T-helper 1 cell treated with Interleukin-12 subunit alpha and Interleukin-12 subunit beta and Interleukin-4 antibody, amounts not matched to agents 30 μg/mL and 1 μg/mL, for 36 hours (primary cell): ENCODE results near the gene HTATIP2.
"Not testable (repeated sequence)": the region's sequence is repeated elsewhere in the genome, so short reads cannot be mapped to it uniquely, and the experiment has no call there.

Source experiments
- H3K27ac Mint-ChIP-seq: one replicate; pipeline ENCODE4 v1.8.0; 2021; ENCODE audit warnings: mild to moderate bottlenecking, mixed read lengths
- H3K27me3 Mint-ChIP-seq: one replicate; pipeline ENCODE4 v1.8.0; 2021; ENCODE audit warnings: low read depth, mixed read lengths
- H3K36me3 Mint-ChIP-seq: one replicate; pipeline ENCODE4 v1.8.0; 2021; ENCODE audit warnings: low read depth, mixed read lengths
- H3K4me1 Mint-ChIP-seq: one replicate; pipeline ENCODE4 v1.8.0; 2021; ENCODE audit warnings: low read depth, mixed read lengths
- H3K4me3 Mint-ChIP-seq: one replicate; pipeline ENCODE4 v1.8.0; 2021; ENCODE audit warnings: mild to moderate bottlenecking, moderate library complexity, mixed read lengths
- H3K9me3 Mint-ChIP-seq: one replicate; pipeline ENCODE4 v1.8.0; 2021; ENCODE audit warnings: mixed read lengths

The HTATIP2 gene

GRCh38 chr11:20362481-20362880, 1.0 kb upstream of the HTATIP2 start:
- Mint-ChIP-seq H3K4me1 (peaks cover 50% of the 10 kb centered on the region), H3K27me3 (no peaks in the 10 kb centered on the region), H3K27ac (peak overlapping the region; percentile 93), H3K9me3 (peaks cover 3% of the 10 kb centered on the region), H3K36me3 (peaks cover 12% of the 10 kb centered on the region), H3K4me3 (peak overlapping the region; percentile 82)

- Mint-ChIP-seq H3K27me3 (no peaks in the 10 kb centered on the region), H3K36me3 (peaks cover 15% of the 10 kb centered on the region), H3K4me1 (peaks cover 53% of the 10 kb centered on the region), H3K9me3 (peaks cover 3% of the 10 kb centered on the region), H3K4me3 (peak overlapping the region; percentile 82), H3K27ac (peak overlapping the region; percentile 93)
Measured at GRCh38 chr11:20363149-20363499, 390 bp upstream of the HTATIP2 start.

- Mint-ChIP-seq H3K4me3 (peak overlapping the region; percentile 83), H3K27ac (peak overlapping the region; percentile 82), H3K9me3 (peaks cover 3% of the 10 kb centered on the region), H3K36me3 (peaks cover 24% of the 10 kb centered on the region), H3K27me3 (no peaks in the 10 kb centered on the region), H3K4me1 (peaks cover 60% of the 10 kb centered on the region)
Measured at GRCh38 chr11:20364341-20364792, 853 bp downstream of the HTATIP2 start.

GRCh38 chr11:20365465-20365864, 2.0 kb downstream of the HTATIP2 start:
- H3K9me3 Mint-ChIP-seq, H3K27ac Mint-ChIP-seq, H3K27me3 Mint-ChIP-seq: not testable (repeated sequence)
- H3K4me1 Mint-ChIP-seq: peaks cover 54% of the 10 kb centered on the region
- H3K4me3 Mint-ChIP-seq: peak overlapping the region; percentile 57
- peaks cover 28% of the 10 kb centered on the region for H3K36me3 Mint-ChIP-seq

- peaks cover 45% of the 10 kb centered on the region for H3K4me1 Mint-ChIP-seq
- peak overlapping the region; percentile 56 for H3K27ac Mint-ChIP-seq
- H3K36me3 Mint-ChIP-seq: peaks cover 32% of the 10 kb centered on the region
- no peaks in the 10 kb centered on the region for H3K27me3 Mint-ChIP-seq
- no peaks in the 10 kb centered on the region for H3K9me3 Mint-ChIP-seq
- peak overlapping the region; percentile 58 for H3K4me3 Mint-ChIP-seq
Measured at GRCh38 chr11:20367313-20367948, 3.9 kb downstream of the HTATIP2 start.

- peaks cover 36% of the 10 kb centered on the region for H3K36me3 Mint-ChIP-seq
- no peak overlapping the region for H3K27ac Mint-ChIP-seq
- H3K9me3 Mint-ChIP-seq: no peaks in the 10 kb centered on the region
Measured at GRCh38 chr11:20368438-20368837, 4.9 kb downstream of the HTATIP2 start.

GRCh38 chr11:20369826-20370225, 6.3 kb downstream of the HTATIP2 start:
- Mint-ChIP-seq H3K4me3 (no peak overlapping the region), H3K36me3 (peaks cover 39% of the 10 kb centered on the region), H3K4me1 (peaks cover 33% of the 10 kb centered on the region), H3K27me3 (no peaks in the 10 kb centered on the region), H3K9me3 (no peaks in the 10 kb centered on the region), H3K27ac (no peak overlapping the region)

More at GRCh38 chr11:20368438-20368837, 4.9 kb downstream of the HTATIP2 start:
- H3K27me3 Mint-ChIP-seq: no peaks in the 10 kb centered on the region
- no peak overlapping the region for H3K4me3 Mint-ChIP-seq
- H3K4me1 Mint-ChIP-seq: peaks cover 35% of the 10 kb centered on the region

- Mint-ChIP-seq H3K4me1 (peaks cover 17% of the 10 kb centered on the region), H3K4me3 (no peak overlapping the region), H3K36me3 (peaks cover 35% of the 10 kb centered on the region), H3K9me3 (no peaks in the 10 kb centered on the region), H3K27me3 (no peaks in the 10 kb centered on the region), H3K27ac (no peak overlapping the region)
Measured at GRCh38 chr11:20372081-20372626, 8.6 kb downstream of the HTATIP2 start.

- Mint-ChIP-seq H3K4me3 (no peak overlapping the region), H3K36me3 (peaks cover 29% of the 10 kb centered on the region), H3K27ac (no peak overlapping the region), H3K4me1 (peaks cover 12% of the 10 kb centered on the region), H3K9me3 (no peaks in the 10 kb centered on the region), H3K27me3 (no peaks in the 10 kb centered on the region)
Measured at GRCh38 chr11:20373147-20373546, 9.6 kb downstream of the HTATIP2 start.

GRCh38 chr11:20373568-20374209, 10.2 kb downstream of the HTATIP2 start:
- no peaks in the 10 kb centered on the region for H3K27me3 Mint-ChIP-seq
- H3K4me1 Mint-ChIP-seq: peaks cover 7% of the 10 kb centered on the region
- H3K4me3 Mint-ChIP-seq: no peak overlapping the region
- H3K27ac Mint-ChIP-seq: no peak overlapping the region
- H3K36me3 Mint-ChIP-seq: peaks cover 23% of the 10 kb centered on the region
- no peaks in the 10 kb centered on the region for H3K9me3 Mint-ChIP-seq

GRCh38 chr11:20374741-20375300, 11.3 kb downstream of the HTATIP2 start:
- H3K27me3 Mint-ChIP-seq: no peaks in the 10 kb centered on the region
- H3K27ac Mint-ChIP-seq: peak overlapping the region; percentile 61
- H3K9me3 Mint-ChIP-seq: no peaks in the 10 kb centered on the region
- peaks cover 26% of the 10 kb centered on the region for H3K36me3 Mint-ChIP-seq
- no peak overlapping the region for H3K4me3 Mint-ChIP-seq
- H3K4me1 Mint-ChIP-seq: peaks cover 5% of the 10 kb centered on the region

GRCh38 chr11:20376162-20376730, 12.7 kb downstream of the HTATIP2 start:
- Mint-ChIP-seq H3K36me3 (peaks cover 23% of the 10 kb centered on the region), H3K4me3 (no peak overlapping the region), H3K9me3 (no peaks in the 10 kb centered on the region), H3K27me3 (no peaks in the 10 kb centered on the region), H3K27ac (no peak overlapping the region), H3K4me1 (peaks cover 5% of the 10 kb centered on the region)

- H3K9me3 Mint-ChIP-seq, H3K27me3 Mint-ChIP-seq: not testable (repeated sequence)
- Mint-ChIP-seq H3K36me3 (peaks cover 17% of the 10 kb centered on the region), H3K4me3 (peak overlapping the region; percentile 95), H3K27ac (peak overlapping the region; percentile 100), H3K4me1 (peaks cover 15% of the 10 kb centered on the region)
Measured at GRCh38 chr11:20385996-20386395, 22.5 kb downstream of the HTATIP2 start.

- Mint-ChIP-seq H3K27me3 (no peaks in the 10 kb centered on the region), H3K4me1 (peaks cover 15% of the 10 kb centered on the region), H3K4me3 (peak within 1 kb of the TSS; percentile 95), H3K27ac (peak within 1 kb of the TSS; percentile 100), H3K9me3 (no peaks in the 10 kb centered on the region), H3K36me3 (peaks cover 10% of the 10 kb centered on the region)
Measured at GRCh38 chr11:20387261-20388095, 24.0 kb downstream of the HTATIP2 start, which contains the start of gene PRMT3. TSS of gene PRMT3 (plus strand) at chr11:20387716. CDS start at chr11:20387747, 31 bp downstream.
